NCI-H1105 (cell line): ENCODE results near the gene ACADS.

Experiments
- DNase-seq: peaks from one replicate; lab custom pipeline; 2025; lab: John Stamatoyannopoulos, UW

The ACADS gene

GRCh38 chr12:120700886-120701285 lies 24.7 kb upstream of the ACADS start:
- DNase-seq = no peak

- peak; percentile 24 for DNase-seq
Measured at GRCh38 chr12:120702637-120703036, 23.0 kb upstream of the ACADS start.

GRCh38 chr12:120703311-120703942 lies 22.2 kb upstream of the ACADS start:
- no peak for DNase-seq

GRCh38 chr12:120705618-120706017 lies 20.0 kb upstream of the ACADS start:
- no peak for DNase-seq

GRCh38 chr12:120706029-120706428 lies 19.6 kb upstream of the ACADS start:
- no peak for DNase-seq

GRCh38 chr12:120708651-120709050 lies 17.0 kb upstream of the ACADS start:
- DNase-seq = no peak

GRCh38 chr12:120710031-120710804 lies 15.4 kb upstream of the ACADS start, which contains the start of gene UNC119B:
Gene UNC119B (plus strand): TSS chr12:120710458. CDS start chr12:120710475, 17 bp downstream.
- DNase-seq = peak; percentile 60

- no peak for DNase-seq
Measured at GRCh38 chr12:120710805-120711296, 14.8 kb upstream of the ACADS start.

- DNase-seq = no peak
Measured at GRCh38 chr12:120711411-120711810, 14.2 kb upstream of the ACADS start.

- DNase-seq = no peak
Measured at GRCh38 chr12:120712610-120713009, 13.0 kb upstream of the ACADS start.

GRCh38 chr12:120713861-120714482 lies 11.7 kb upstream of the ACADS start:
- peak; percentile 76 for DNase-seq

GRCh38 chr12:120718055-120718454 lies 7.6 kb upstream of the ACADS start:
- no peak for DNase-seq

GRCh38 chr12:120719072-120719471 lies 6.6 kb upstream of the ACADS start:
- no peak for DNase-seq

GRCh38 chr12:120719496-120720233 lies 6.0 kb upstream of the ACADS start:
- DNase-seq = no peak

GRCh38 chr12:120720234-120720986 lies 5.2 kb upstream of the ACADS start:
- DNase-seq = no peak

GRCh38 chr12:120720987-120721801 lies 4.4 kb upstream of the ACADS start:
- no peak for DNase-seq

GRCh38 chr12:120721866-120722265 lies 3.8 kb upstream of the ACADS start:
- no peak for DNase-seq

- DNase-seq = no peak
Measured at GRCh38 chr12:120722784-120723183, 2.8 kb upstream of the ACADS start.

GRCh38 chr12:120724720-120725119 lies 906 bp upstream of the ACADS start:
- no peak for DNase-seq

- no peak for DNase-seq
Measured at GRCh38 chr12:120725151-120725658, 421 bp upstream of the ACADS start.

GRCh38 chr12:120726510-120726793 lies 826 bp downstream of the ACADS start:
- no peak for DNase-seq
